Kidney capillary endothelial cell (primary cell): ENCODE data around the gene FAM234A.
"Not testable (repeated sequence)": the region's sequence is repeated elsewhere in the genome, so short reads cannot be mapped to it uniquely, and the experiment has no call there.

ENCODE experiments used
- DNase-seq: peaks from one replicate; pipeline ENCODE4 v3.0.0-alpha.2; 2018; ENCODE audit warnings: low spot score

The FAM234A gene

DNA sequence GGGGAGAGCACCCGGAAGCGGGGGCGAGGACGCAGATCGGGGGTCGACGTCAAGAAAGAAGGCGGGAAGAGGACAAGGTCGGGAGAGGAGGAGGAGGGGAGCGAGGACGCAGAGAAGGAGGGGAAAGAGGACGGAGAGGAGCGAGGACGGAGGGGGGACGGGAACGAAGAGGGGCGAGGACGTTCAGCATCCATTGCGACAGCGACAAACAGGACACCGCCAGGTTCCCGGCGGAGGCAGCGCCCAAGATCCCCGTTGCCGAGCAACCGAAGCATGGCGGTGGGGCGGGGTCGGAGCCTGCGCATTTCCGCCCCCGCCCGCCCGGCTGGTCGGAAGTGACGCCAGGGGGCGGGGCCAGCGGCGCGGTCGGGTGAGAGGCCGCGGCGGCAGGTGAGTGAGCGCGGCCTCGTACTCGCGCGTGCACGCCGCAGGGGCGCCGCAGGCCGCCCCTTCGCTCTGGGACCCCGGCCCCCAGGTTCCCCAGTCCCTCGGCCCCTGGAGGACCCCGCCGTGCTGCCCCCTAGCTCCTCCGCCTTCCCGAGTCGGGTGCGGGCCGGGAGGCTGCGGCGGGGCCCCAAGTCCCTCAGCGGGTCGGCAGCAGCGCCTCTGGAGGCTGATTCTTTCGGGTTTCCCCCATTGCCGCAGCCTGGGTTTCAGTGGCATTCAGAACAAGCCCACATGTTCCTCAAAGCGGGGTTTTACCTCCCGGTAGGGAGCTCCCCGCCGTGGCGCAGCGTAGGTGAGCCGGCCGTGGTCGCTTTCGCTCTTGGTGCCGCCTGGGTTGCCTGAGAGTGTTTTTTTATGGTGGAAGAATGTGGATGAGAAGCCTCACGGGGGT is at the start of gene FAM234A:
Gene FAM234A (plus strand): TSS at position 354 of the 838 bp plus-strand sequence. CDS start 19,593 bp downstream, outside the sequence.
- DNase-seq = peak; percentile 89

GRCh38 chr16:185213-185612 is 49.4 kb upstream of the FAM234A start:
- DNase-seq = no peak

DNA sequence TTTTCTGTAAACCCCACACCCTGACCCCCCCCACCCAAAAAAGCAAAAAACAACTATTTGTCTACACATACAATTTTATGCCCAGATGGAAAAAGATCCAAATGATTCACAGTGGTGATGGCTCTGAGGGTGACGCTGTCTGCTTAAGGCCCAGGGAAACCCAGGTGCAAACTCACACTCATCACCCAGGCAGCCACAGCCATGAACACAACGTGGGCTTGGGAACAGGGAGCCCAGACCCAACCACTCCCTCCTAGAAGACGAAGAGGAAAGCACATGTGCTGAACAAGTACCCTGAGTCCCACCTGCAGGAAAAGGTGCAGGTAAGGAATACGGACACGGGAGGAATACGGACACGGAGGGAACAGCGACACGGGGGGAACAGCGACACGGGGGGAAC is 48.9 kb upstream of the FAM234A start:
- no peak for DNase-seq

DNA sequence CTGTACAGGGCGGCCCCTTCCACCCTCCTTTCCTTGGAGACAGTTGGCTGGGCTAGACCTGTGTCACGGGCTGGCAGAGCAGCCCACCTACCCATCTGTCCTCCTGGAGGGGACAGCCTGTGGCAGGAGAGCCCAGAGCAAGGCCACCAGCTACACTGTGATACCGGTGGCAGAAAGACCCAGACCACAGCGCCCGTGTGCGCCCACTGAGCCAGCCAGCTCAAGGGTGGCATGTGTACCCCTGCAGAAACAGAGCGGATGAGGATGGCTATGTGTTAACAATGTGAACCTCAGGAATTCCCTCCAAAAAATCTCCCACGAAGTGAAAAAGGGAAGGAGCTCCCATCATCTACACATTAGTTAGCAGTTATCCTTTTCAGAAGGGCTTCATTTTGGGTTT is 47.3 kb upstream of the FAM234A start:
- DNase-seq = no peak

GRCh38 chr16:188674-189073 is 45.9 kb upstream of the FAM234A start:
- DNase-seq = no peak

- no peak for DNase-seq
Observed at GRCh38 chr16:189604-190186, 44.9 kb upstream of the FAM234A start.

GRCh38 chr16:191831-192230 is 42.8 kb upstream of the FAM234A start:
- no peak for DNase-seq

GRCh38 chr16:192686-193085 is 41.9 kb upstream of the FAM234A start:
- no peak for DNase-seq

DNA sequence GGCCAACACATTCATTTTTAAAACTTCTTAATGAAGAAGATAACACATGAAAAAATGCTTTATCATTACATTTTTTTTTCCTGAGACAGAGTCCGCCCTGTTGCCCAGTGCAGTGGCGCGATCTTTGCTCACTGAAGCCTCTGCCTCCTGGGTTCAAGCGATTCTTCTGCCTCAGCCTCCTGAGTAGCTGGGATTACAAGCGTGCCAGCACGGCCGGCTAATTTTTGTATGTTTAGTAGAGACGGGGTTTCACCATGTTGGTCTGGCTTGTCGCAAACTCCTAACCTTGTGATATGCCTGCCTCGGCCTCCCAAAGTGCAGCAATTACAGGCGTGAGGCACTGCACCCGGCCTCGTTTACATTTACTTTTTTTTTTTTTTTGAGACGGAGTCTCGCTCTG is 41.2 kb upstream of the FAM234A start:
- DNase-seq = no peak

GRCh38 chr16:194516-194915 is 40.1 kb upstream of the FAM234A start:
- no peak for DNase-seq

GRCh38 chr16:200388-200787 is 34.2 kb upstream of the FAM234A start:
- DNase-seq = no peak

- no peak for DNase-seq
Observed at GRCh38 chr16:203246-203645, 31.4 kb upstream of the FAM234A start.

GRCh38 chr16:204046-204445 is 30.6 kb upstream of the FAM234A start:
- DNase-seq = not testable (repeated sequence)

DNA sequence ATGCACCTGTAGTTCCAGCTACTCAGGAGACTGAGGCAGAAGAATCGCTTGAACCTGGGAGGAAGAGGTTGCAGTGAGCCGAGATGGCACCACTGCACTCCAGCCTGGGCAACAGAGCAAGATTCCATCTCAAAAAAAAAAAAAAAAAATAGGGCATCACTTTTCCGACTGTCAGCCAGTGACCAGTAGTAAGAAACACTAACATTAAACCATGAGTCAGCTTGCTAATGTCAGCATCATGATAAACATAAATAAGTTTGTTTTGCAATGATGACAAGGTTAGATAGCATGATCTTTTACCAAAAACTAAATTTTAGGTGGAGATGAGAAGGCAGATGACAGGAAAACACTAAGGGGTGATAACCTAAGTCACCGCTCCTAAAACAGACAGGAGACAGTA is 25.3 kb upstream of the FAM234A start:
- DNase-seq = not testable (repeated sequence)

DNA sequence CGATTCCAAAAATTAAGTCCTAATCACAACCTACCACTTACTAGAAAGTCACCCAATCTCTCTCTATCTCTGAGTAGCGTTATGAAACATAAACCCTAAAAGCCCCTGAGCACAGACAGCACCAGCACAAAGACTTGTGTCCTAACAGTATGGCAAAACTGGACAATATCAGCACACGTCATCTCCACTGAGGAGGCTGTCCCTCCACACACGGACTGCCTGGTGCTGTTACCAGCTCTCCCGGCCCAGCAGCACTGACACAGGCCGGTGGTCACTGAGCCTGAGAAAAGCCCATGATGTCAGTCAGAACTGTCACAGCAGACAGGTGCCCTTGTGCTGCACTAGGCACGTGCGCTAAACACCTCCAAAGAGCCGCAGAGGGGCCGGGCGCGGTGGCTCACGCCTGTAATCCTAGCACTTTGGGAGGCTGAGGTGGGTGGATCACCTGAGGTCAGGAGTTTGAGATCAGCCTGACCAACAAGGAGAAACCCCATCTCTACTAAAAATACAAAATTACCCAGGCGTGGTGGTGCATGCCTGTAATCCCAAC is 22.9 kb upstream of the FAM234A start:
- not testable (repeated sequence) for DNase-seq

DNA sequence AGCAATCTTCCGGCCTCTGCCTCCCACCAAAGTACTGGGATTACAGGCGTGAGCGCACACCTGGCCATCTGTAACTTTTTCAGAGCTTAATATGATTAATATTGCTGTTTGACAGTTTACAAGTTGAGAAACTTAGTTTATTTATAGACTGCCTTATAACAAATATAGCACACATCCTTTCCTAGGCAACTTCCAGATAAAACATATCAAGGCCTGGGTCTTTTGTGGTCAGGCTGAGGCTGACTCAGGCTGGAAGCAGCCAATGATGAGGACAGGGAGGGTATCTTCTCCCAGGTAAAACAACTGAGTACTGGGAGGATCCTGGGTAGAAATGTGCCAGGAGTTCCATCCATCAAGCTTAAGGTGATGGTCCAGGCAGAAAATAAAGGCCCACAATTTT is 21.6 kb upstream of the FAM234A start:
- no peak for DNase-seq

DNA sequence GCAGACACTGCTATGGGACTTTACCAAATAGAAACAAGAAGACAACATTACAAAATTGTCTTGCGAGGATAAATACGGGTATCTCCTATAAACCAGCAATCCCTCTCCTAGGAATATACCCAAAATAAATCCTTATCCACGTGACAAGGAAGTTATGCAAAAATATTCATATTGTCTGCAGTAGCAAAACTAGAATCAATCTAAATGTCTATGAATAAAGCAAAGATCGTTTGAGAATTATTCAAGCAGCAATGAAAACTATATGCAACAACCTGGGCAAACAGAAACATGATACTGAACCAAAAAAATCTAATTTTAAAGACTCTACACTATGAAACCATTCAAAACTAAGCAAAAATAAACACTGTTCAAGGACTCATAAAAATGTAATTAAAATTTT is 14.6 kb upstream of the FAM234A start:
- DNase-seq = no peak

DNA sequence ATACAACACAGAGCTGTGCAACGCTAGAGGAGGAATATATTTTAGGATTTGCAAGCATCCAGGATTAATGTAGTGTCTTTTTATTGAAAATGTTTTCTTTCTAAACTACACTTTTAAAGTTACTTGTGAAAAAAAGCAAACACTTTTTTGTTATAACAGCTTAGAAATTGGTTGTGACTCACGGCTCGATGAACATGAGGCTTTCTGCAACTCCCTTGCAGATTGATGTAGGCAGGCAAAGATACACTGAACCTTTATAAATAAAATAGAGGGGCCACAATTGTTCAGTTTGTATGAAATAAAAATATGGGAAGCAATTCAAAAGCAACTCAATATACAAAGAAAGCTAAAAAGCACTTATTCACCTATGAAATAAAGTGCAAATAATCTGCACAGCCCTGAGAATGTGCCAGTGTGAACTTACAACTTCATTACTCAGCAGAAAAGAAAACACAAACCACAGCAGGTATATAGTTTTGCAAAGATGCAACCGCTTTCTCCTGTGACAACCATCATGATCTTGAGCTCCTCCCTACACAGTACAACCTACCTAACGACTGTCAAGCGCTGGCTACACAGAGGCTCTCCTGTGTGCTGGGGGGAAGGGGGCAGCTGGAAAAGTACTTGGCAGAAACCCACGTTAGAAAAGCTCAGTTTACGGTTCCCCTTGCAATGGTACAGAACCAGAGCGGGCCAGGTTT is 6.3 kb upstream of the FAM234A start:
- DNase-seq = no peak

GRCh38 chr16:228852-229730 is 5.5 kb upstream of the FAM234A start, which contains the start of gene LUC7L:
Gene LUC7L, minus strand, starts transcription at chr16:229449. Its CDS starts 110 bp downstream, at chr16:229339.
- peak; percentile 71 for DNase-seq

DNA sequence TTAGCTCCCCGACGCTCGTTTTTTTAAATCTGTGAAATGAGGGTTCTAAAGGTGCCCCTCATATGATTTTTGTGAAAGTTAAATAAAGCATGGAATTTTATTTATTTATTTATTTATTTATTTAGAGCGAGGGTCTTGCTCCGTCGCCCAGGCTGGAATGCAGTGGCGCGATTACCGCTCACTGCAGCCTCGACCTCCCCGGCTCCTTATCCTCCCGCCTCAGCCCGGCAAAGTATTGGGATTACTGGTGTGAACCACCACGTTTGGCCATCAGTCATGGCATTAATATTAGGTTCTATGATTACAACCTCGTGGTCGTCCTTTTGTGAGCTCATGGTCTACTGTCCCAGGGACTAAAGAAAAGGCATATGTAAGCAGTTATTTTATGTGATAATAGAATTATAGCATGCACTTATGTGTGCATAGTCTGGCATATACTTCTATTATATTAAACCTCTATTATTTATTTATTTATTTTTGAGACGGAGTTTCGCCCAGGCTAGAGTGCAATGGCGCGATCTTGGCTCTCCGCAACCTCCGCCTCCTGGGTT is 4.8 kb upstream of the FAM234A start:
- DNase-seq = no peak

- not testable (repeated sequence) for DNase-seq
Observed at GRCh38 chr16:230351-230750, 4.3 kb upstream of the FAM234A start.
